ENCODE measurements around the gene ALPL.

The ALPL gene

DNA sequence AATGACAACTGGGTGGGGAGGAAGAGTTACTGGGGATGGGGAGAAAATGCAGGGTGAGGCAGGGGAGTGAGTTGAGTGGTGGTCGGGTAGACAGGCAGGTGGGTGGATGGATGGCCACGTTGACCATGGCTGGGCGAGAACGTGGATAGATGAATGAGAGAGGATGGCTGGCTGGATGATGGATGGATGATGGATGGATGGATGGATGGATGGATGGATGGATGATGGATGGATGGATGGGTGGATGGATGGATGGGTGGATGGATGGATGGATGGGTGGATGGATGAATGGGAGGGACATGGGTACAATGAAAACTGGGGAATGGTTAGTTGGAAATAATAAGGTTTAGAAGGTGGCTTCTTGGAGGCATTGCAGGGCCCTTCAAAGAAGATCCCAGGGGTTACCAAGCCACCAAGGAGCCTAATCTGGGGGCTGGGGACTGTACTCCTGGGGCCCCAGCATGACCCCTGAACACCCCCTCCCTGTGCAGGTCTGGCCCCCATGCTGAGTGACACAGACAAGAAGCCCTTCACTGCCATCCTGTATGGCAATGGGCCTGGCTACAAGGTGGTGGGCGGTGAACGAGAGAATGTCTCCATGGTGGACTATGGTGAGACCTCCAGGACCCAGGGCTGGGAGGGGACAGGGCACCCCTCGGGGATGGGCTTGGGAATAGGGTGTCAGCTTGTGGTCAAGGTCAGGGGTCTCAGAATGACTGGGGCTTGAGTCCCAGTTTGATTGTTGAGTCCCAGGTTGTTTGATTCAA is 67.0 kb downstream of the ALPL start:
- DNase-seq (ENCODE audit: low read depth in 2 of 2): no peak

DNA sequence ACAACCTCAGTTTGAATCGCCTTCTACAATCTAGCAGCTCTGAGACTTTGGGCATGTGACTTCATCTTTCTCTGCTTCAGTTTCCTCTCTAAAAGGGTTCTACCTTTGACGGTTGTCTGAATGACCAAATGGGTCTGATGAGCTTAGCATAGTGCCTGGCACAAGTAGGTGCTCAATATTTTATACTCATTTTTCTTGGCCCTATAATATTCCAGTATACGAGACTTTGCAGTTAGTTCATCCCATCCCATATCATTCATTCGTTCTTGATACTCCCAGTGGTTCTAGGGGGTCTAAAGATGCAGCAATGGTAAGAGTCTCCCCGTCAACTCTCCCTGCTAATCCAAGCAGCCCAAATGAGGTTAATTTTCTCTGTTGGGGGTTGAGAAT is 67.6 kb downstream of the ALPL start:
- no peak for DNase-seq (ENCODE audit: low read depth in 2 of 2)

DNA sequence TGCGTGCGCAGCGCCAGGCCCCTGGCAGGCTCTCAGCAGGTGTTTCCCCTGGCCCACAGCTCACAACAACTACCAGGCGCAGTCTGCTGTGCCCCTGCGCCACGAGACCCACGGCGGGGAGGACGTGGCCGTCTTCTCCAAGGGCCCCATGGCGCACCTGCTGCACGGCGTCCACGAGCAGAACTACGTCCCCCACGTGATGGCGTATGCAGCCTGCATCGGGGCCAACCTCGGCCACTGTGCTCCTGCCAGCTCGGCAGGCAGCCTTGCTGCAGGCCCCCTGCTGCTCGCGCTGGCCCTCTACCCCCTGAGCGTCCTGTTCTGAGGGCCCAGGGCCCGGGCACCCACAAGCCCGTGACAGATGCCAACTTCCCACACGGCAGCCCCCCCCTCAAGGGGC is 68.1 kb downstream of the ALPL start:
- DNase-seq (ENCODE audit: low read depth in 2 of 2): no peak

DNA sequence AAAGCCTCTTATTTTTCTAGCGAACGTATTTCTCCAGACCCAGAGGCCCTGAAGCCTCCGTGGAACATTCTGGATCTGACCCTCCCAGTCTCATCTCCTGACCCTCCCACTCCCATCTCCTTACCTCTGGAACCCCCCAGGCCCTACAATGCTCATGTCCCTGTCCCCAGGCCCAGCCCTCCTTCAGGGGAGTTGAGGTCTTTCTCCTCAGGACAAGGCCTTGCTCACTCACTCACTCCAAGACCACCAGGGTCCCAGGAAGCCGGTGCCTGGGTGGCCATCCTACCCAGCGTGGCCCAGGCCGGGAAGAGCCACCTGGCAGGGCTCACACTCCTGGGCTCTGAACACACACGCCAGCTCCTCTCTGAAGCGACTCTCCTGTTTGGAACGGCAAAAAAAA is 68.7 kb downstream of the ALPL start:
- DNase-seq (ENCODE audit: low read depth in 2 of 2): no peak

DNA sequence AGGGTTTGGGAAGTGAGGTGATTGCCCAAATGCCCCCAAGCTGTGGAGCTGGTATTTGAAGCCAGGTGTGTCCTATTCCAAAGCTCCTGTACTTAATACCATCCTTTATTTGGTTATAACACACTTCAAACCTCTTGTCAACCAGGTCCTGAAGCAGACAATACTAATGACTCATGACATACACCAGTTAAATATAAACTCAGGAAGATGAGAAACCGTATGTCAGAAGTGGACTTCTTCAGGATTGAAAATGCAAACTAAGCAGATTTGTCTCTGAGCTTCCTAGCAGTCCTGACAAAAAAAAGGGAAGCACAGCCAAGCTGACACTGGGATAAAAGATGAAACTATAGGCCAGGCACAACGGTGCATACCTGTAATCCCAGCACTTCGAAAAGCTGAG is 70.6 kb downstream of the ALPL start:
- no peak for DNase-seq (ENCODE audit: low read depth in 2 of 2)

DNA sequence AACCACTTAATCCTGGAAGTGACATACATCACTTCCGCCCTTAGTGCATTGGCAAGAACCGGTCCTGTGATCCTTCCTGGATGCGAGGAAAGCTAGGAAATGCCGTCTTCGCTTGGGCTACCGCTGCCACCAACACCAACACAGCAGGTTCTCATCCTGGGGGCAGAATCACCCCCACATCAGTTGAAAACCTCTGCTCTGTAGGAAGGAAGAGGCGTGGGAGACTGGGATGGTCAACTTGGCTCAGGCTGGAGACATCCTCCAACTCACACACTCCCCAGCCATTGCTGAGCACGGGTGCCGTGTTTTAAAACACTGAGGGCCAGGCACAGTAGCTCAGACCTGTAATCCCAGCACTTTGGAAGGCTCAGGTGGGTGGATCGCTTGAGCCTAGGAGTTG is 74.9 kb downstream of the ALPL start:
- no peak for DNase-seq (ENCODE audit: low read depth in 2 of 2)

DNA sequence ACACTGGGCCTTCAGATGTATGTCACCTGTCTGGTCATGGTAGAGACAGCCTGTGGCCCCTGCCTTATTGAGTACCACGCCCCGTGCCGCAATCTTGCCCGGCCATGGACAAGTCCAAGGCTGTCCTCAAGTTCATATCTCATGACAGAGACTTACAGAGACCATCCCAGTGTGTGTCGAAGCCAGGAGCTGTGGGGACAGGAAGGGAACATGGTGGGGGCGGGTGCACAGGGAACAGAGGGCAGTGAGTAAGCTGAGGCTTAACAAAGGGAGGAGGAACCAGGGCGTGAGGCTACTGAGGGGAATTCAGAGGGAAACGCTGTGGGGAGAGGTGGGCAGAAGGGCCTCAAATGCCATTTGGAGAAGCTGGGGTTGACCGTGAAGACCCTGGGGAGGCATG is 75.8 kb downstream of the ALPL start:
- DNase-seq (ENCODE audit: low read depth in 2 of 2): no peak

DNA sequence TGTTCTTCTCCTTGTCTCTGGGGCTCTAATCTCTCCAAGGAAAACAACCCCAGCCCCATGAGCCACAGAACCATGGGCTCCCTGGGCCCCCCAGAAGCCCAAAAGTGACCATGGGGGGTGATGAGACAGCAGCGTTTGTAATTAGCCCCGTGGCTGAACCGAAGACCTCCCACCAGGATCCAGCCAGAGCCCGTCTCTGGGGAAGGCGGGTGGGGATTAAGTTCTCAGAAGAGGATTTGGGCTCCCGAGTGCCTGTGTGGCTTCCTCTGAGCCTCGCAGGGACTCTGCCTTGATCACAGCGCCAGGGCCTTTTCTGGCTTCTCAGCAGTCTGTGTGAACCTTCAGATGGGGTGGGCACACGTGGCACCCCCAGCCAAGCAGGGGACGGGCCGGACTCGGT is 77.0 kb downstream of the ALPL start:
- no peak for DNase-seq (ENCODE audit: low read depth in 2 of 2)

DNA sequence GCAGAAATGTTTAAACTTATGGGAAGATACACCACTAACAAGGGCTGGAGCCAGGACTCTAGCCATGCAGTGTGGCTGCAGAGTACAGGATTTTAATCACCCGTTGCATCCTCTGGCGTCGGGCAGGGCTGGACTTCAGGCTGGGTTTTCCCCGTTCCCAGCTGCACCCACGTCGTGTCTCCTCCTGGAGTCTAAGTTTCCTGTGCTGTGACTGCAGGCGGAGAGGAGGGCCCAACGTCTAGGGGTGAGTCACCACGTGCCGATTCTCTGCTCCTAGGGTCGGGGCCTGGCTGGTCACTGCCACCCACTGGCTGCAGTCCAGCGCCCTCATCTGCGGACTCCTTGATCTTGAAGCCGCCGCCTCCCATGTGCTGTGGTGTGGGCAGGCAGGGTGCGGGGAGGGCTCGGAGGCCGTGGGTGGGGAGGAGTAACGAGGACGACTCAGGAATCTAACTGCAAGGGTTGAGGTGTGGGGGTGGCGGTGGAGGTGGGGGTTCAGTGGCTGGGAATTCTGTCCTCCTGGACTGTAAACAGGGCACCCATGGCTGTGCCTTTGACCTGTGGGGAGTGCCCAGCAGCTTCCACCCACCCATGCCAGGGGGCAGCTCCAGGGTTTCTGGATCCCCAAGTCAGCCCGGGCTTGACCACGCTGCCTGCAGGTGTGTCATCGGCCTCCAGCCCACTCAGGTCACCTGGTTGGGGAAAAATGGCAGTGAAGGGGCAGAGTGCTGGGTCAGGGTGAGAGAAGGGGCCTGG is 77.8 kb downstream of the ALPL start:
- peak in 1 of 2 experiments; percentile 20 for DNase-seq (ENCODE audit: low read depth in 2 of 2)

DNA sequence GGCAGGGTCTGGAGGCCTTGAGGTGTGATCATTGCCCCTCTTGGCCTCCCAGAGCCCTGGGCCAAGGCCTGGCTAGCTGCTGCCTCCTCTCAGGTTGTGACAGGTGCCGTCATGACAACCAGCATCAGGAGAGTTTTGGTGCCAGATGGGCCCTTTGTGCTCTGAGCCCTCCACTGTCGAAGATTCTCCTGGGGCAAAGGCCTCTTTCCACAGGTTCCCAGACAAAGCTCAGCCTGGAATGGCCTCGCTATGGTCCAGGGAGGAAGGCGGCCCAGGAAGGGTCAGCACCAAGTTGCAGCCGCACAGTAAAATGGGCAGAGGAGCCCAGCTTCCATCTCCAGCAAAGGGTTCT is 78.4 kb downstream of the ALPL start:
- DNase-seq (ENCODE audit: low read depth in 2 of 2): no peak

DNA sequence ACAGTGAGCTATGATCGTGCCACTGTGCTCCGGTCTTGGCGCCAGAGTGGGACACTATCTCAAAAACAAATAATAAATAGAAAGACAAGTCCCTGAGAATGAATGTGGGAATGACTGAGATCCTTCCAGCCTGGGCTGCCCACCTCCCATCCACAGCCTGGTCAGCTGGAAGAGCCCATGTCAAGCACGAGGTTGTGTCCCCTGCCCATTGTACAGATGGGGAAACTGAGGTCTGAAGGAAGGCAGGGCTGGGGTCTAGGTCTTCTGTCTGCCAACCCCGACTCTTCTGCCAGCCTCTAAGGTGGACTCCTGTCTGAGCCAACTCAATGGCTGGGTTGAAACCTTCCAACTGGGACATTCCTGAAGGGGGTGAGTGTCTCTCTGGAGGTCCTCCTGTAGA is 80.4 kb downstream of the ALPL start:
- no peak for DNase-seq (ENCODE audit: low read depth in 2 of 2)

DNA sequence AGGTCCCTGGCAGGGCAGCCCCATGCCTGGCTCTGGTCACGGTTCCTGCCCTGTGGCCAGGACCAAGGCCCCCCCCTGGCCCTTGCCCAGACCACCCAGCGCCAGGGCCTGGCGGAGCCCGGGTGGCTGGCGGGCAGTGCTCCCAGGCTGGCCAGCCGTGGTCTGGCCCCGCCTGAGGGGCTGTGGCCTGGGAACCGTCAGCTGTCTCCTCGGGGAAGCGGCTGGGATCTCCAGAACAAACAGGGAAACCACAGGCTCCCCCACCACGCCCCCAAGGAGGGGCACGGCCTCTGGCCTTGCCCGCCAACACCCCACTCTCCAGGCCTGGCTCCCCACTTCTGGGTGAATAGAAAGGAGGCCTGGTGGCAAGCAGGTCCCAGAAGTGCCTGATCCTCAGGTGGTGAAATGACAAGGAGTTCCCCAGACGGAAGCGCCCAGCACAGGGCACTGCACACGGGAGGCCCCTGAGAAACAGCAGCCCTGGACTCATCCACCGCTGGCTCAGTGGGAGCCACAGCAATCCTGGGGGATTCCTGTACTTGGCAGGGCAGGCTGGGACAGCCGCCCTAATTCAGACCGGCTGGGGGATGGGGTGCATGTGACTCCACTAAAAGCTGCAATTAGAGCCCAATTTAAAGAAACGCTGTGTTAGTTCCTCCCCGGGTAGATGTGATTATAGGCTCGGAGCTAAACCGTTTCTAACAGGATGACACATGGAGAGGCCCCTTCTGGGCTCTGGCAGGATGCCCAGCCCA is 81.1 kb downstream of the ALPL start:
- no peak for DNase-seq (ENCODE audit: low read depth in 2 of 2)

DNA sequence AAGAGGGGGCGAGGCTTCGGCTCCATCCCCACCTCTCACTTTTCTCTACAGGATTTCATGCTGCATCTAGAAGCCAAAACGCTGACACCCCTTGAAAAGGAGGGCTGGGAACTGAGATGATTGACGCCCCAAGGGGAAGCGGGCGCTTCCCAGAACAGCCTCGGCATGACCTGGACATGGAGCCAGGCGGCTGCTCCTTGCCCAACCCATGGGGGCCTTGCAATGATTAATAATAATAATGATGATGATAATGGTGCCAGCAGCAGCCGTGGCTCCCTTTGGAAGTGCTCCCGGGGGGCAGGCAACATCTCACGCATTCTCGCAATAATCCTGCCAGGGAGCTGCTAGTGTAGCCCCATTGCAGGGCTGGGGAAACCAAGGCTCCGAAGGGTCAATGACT is 81.7 kb downstream of the ALPL start:
- no peak for DNase-seq (ENCODE audit: low read depth in 2 of 2)

DNA sequence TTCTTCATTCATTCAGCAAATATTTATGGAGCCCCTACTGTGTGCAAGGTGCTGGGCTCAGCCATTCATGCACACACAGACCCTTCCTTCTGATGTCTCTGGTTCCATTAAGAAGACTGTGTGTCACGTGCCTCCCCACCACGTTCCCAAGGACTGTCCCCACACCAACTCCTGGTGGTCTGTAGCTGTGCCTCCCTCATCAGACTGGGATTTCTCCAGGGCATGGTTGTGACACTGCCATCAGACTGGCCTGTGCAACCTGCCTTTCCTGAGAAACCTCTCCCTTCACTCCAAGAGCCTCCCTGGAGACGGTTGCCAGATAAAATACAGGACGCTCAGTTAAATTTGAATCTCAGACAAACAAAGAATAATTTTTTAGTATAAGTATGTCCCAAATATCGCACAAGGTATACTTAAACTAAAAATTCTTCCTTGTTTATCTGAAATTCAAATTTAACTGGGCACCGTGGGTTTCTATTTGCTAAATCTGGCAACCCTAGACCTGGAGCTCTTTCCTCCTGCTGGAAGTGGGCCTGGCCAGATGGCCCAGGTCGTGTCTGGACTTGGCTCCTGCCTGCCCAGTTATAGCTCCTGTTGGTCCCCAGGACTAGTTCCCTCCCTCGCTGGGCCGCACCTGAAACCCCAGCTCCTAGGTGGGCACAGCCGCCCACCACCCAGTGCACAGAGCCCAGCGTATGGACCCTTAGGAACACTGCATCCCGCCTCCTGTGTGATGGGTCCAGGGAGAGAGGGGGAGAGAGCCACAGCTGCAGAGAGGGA is 83.1 kb downstream of the ALPL start:
- DNase-seq (ENCODE audit: low read depth in 2 of 2): no peak

DNA sequence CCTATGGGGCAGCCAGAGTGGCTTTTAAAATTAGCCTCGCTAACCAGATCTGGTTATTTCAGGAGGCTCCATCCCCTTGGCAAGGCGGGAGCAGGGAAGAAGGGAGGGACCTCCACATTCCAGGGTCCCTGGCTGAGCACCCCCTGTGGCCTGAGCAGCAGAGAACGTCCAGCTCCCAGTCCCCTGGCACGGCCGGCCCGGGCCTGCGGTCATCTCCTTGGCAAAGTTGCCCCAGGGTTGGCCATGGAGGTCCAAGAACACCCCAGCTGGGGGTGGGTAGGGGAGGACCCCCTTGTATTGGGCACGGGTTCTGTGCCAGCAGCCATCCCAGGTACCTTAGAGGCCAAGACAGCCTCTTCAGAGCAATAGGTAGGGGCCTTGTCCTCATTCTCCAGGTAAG is 84.0 kb downstream of the ALPL start:
- DNase-seq (ENCODE audit: low read depth in 2 of 2): no peak

DNA sequence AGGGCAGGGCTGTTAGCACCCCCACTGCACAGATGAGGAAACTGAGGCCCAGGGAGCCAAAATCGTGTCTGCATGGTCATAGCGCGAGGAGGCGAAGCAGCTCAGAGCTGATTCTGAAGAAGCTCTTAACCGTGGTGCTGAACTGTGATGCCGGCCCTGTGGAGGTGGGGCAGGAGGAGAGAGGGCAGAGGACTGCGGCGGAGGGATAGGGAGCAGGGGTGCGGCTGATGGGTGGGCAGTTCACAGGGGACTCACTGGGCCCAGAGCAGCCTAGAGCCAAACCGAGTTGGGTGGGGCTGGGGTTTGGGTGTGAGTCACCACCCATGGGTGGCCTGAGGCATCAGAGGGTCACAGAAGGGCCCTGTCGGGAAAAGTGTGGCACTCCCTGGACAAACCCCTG is 85.3 kb downstream of the ALPL start:
- DNase-seq (ENCODE audit: low read depth in 2 of 2): no peak

DNA sequence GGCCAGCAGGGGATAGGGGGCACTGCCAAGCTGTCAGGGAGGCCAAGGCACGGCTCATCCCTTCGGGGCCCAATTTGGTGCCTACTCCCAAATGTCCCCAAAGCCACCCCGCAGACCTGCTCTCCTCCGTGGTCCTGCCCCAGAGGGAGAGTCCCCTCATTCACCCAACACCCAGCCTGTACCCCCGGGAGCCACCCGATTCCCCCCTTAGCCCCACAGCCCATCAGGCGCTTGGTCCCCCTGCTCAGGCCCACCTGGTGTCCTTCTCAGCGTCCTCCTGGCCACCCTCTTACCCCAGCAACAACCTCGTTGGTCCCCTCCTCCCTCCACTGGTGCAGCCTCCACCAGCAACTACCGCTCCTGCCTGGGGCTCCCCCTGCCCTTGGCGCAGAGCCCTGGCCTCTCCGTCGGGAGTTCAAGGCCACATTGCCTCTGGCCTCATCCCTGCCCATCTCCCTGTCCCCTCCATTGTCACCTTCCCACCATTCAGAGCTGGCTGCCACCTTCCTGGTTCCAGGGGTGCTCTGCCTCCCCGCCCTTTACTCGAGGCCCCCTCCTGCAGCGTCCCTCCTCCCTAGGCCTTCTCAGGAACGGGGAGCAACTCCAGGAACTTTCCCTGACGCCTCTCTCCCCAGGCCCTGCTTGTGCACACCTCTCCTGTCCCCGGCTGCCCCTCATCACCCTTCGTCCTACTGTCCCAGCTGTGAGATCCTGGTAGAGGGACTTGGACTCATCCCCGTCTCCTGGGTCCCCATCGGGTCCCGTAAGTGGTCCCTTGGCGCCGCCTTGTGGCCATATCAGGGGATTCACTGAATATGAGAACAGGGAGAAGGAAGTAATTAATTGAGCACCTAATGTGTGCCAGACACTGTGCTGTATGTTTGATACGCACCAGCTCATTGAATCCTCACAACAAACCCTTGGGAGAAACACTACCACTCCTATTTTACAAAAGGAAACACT is 86.0 kb downstream of the ALPL start:
- peak in 1 of 2 experiments; percentile 14 for DNase-seq (ENCODE audit: low read depth in 2 of 2)

DNA sequence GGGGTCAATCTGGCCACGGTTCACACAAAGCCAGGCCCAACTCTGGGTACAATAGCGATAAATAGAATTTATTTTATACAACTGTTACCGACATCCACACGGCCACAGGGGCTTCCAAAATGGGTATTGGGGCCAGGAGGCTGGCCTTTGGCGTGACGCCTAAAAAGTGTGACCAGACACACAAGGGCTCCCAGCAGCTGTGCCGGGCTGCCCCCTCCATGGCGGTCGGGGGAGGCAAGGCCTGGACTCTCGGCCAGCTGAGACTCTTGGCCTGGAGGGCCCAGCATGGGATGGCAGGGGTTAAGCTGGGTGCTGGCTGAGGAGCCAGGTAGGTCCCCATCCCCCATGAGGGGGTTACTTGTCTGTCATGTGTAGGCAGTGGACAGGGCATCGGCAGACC is 87.0 kb downstream of the ALPL start:
- no peak for DNase-seq (ENCODE audit: low read depth in 2 of 2)

DNA sequence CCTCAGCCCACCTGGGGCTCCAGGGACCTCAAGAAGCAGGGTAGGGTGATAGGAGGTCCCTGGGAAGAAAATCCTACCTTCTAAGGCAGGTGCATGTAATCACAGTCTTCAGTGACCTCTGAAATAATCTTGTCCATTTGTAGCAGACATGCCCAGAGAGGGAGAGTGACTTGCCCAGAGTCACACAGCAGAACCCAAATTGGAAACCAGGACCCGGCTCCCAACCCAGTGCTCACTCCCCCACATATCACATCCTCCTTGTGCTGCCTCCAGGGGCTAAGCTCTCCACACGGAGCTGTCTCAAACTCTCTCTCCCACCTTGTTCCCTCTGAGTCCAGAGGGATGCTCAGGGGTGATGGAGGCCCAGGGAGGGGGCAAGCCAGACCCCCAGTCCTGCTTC is 87.4 kb downstream of the ALPL start:
- no peak for DNase-seq (ENCODE audit: low read depth in 2 of 2)

DNA sequence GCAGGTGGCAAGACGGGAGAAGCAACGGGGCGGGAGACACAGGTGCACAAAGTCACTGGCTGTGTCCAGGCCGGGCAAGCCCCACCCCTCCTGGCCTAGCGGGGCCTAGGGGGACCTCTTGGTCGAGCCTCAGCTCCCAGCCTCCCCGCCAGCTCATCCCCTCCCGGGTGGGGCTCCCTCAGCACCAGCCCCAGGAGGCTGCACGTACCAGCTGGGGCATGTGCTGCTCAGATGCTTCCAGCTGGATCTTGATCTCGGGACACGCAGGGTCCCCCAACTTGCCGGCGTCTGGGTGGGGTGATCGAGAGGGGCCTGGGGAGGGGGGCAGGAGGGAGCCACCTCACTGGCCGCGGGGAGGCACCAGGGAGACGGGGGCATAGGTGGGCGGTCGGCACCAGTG is 88.5 kb downstream of the ALPL start:
- no peak for DNase-seq (ENCODE audit: low read depth in 2 of 2)

DNA sequence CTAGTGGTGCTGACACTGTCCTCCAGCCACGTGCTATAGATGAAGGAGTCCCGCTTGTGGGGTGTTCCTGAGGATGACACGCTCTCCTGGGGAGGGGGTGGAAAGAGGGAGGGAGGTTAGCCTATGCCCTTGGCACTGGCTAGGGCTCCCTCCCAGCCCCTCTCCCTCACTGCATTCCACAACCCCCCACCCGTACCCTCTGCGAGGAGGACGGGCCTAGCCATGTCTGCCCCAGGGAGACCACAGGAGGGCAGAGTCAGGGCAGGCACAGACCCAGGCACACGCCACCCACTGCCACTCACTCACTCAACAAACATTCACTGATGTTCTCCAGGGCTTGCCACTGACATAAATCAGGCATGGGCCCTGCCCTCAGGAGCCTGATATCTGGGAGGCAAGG is 89.2 kb downstream of the ALPL start:
- no peak for DNase-seq (ENCODE audit: low read depth in 2 of 2)

Measured in fibroblast of skin of left quadriceps (primary cell).